ENCODE results near the gene ZNF394. TPM values are rescaled to one million over a fixed set of nuclear protein-coding genes. Genes with fewer than 3 reads are reported as not detected.

ZNF394 gene
- total RNA-seq, 1 donor from 2014 or later = 32.9 TPM

GRCh38 chr7:99540542-99540941 lies 40.5 kb upstream of the ZNF394 start:
- H3K4me1 ChIP-seq = no peaks in the 10 kb centered on the region
- H3K4me3 ChIP-seq = no peak overlapping the region
- H3K9me3 ChIP-seq = peaks cover 35% of the 10 kb centered on the region
- H3K27ac ChIP-seq = no peak overlapping the region
- no peak for TF ChIP-seq CTCF (IDR thresholded peaks at IDR 0.05)
- no peaks in the 10 kb centered on the region for H3K27me3 ChIP-seq (ENCODE audit: low read depth)
- ATAC-seq (no peak), DNase-seq (no peak)
- intact Hi-C loops (cut with DNase I) = loop anchor here (10.0 kb wide), 1 partner anchor 56 kb away; no protein-coding TSS in a partner anchor
- no peaks in the 10 kb centered on the region for H3K36me3 ChIP-seq

GRCh38 chr7:99539213-99539811 lies 39.2 kb upstream of the ZNF394 start:
- intact Hi-C loops (cut with DNase I) = no loop called here
- H3K4me1 ChIP-seq = no peaks in the 10 kb centered on the region
- no peak overlapping the region for H3K27ac ChIP-seq
- peaks cover 35% of the 10 kb centered on the region for H3K9me3 ChIP-seq
- no peak for TF ChIP-seq CTCF (IDR thresholded peaks at IDR 0.05)
- no peaks in the 10 kb centered on the region for H3K36me3 ChIP-seq
- H3K27me3 ChIP-seq (ENCODE audit: low read depth) = no peaks in the 10 kb centered on the region
- DNase-seq (no peak), ATAC-seq (no peak)
- H3K4me3 ChIP-seq = no peak overlapping the region

- intact Hi-C loops (cut with DNase I) = no loop called here
- Histone ChIP-seq H3K4me3 (no peak overlapping the region), H3K4me1 (no peaks in the 10 kb centered on the region), H3K27me3 (ENCODE audit: low read depth) (no peaks in the 10 kb centered on the region), H3K27ac (no peak overlapping the region), H3K9me3 (peaks cover 53% of the 10 kb centered on the region), H3K36me3 (peaks cover 14% of the 10 kb centered on the region)
- ATAC-seq (no peak), DNase-seq (no peak)
- TF ChIP-seq CTCF (IDR thresholded peaks at IDR 0.05) = no peak
Measured at GRCh38 chr7:99535667-99536066, 35.6 kb upstream of the ZNF394 start.

GRCh38 chr7:99531354-99531765 lies 31.3 kb upstream of the ZNF394 start:
- ATAC-seq (no peak), DNase-seq (no peak)
- peaks cover 47% of the 10 kb centered on the region for H3K9me3 ChIP-seq
- no peak overlapping the region for H3K4me3 ChIP-seq
- no peak overlapping the region for H3K27ac ChIP-seq
- H3K36me3 ChIP-seq = peaks cover 43% of the 10 kb centered on the region
- H3K27me3 ChIP-seq (ENCODE audit: low read depth) = no peaks in the 10 kb centered on the region
- intact Hi-C loops (cut with DNase I) = no loop called here
- no peaks in the 10 kb centered on the region for H3K4me1 ChIP-seq
- TF ChIP-seq CTCF (IDR thresholded peaks at IDR 0.05) = no peak

GRCh38 chr7:99525713-99526440 lies 25.8 kb upstream of the ZNF394 start:
- DNase-seq (no peak), ATAC-seq (no peak)
- H3K4me1 ChIP-seq = no peaks in the 10 kb centered on the region
- no peak for TF ChIP-seq CTCF (IDR thresholded peaks at IDR 0.05)
- no peak overlapping the region for H3K27ac ChIP-seq
- peaks cover 14% of the 10 kb centered on the region for H3K9me3 ChIP-seq
- no peaks in the 10 kb centered on the region for H3K27me3 ChIP-seq (ENCODE audit: low read depth)
- H3K4me3 ChIP-seq = no peak overlapping the region
- peaks cover 79% of the 10 kb centered on the region for H3K36me3 ChIP-seq
- intact Hi-C loops (cut with DNase I) = no loop called here
